Liver (tissue), 9 donors: ENCODE data around the gene CDK10. TPM values are rescaled to one million over a fixed set of nuclear protein-coding genes. Genes with fewer than 3 reads are reported as not detected.

Source experiments
- DNase-seq: peaks from one replicate; pipeline ENCODE4 v3.0.0-alpha.2; 2017; ENCODE audit warnings: low spot score
- H3K27ac ChIP-seq, 2 donors: one replicate each; pipeline ENCODE4 v1.7.0; 2013; ENCODE audit warnings: inconsistent platforms in 2 of 2, low read length in 2 of 2, control low read depth in 1 of 2, low read depth in 1 of 2, mild to moderate bottlenecking in 1 of 2
- H3K27me3 ChIP-seq, 4 donors: one replicate each; pipeline versions ENCODE4 v1.6.1 to v1.7.0; 2013; ENCODE audit warnings: low read length in 3 of 4, inconsistent platforms in 1 of 4, mild to moderate bottlenecking in 1 of 4, moderate library complexity in 1 of 4; ENCODE audit not compliant: control insufficient read depth in 4 of 4, insufficient read depth in 4 of 4
- H3K36me3 ChIP-seq, 4 donors: one replicate each; pipeline versions ENCODE4 v1.6.1 to v1.7.0; 2013; ENCODE audit warnings: low read length in 3 of 4, mild to moderate bottlenecking in 3 of 4, low read depth in 1 of 4, moderate library complexity in 1 of 4; ENCODE audit not compliant: control insufficient read depth in 4 of 4, insufficient read depth in 3 of 4
- H3K4me1 ChIP-seq, 4 donors: one replicate each; pipeline versions ENCODE4 v1.6.1 to v1.7.0; 2013; ENCODE audit warnings: low read length in 3 of 4, mild to moderate bottlenecking in 3 of 4, moderate library complexity in 1 of 4; ENCODE audit not compliant: control insufficient read depth in 4 of 4, insufficient read depth in 4 of 4
- H3K4me3 ChIP-seq, 3 donors: one replicate each; pipeline versions ENCODE4 v1.6.1 to v1.7.0; 2013; ENCODE audit warnings: low read length in 3 of 3, control low read depth in 1 of 3, low read depth in 1 of 3, mild to moderate bottlenecking in 1 of 3
- H3K9ac ChIP-seq, 2 donors: one replicate each; pipeline ENCODE4 v1.7.0; 2013; ENCODE audit warnings: low read length in 2 of 2, mild to moderate bottlenecking in 2 of 2, moderate library complexity in 2 of 2, control low read depth in 1 of 2, low read depth in 1 of 2
- H3K9me3 ChIP-seq, 4 donors: one replicate each; pipeline versions ENCODE4 v1.6.1 to v1.7.0; 2013; ENCODE audit warnings: low read length in 3 of 4; ENCODE audit not compliant: control insufficient read depth in 4 of 4
- EGR1 ChIP-seq, 2 donors: IDR thresholded peaks; 2 replicates each; pipeline ENCODE4 v1.6.1; 2016 to 2018; ENCODE audit warnings: antibody characterized with exemption in 2 of 2, low read depth in 2 of 2
- FOXA1 ChIP-seq: IDR thresholded peaks from 2 replicates; pipeline ENCODE4 v1.6.1; 2016; ENCODE audit warnings: antibody characterized with exemption
- FOXA2 ChIP-seq: IDR thresholded peaks from 2 replicates; pipeline ENCODE4 v1.6.1; 2016; ENCODE audit warnings: antibody characterized with exemption
- GABPA ChIP-seq, 2 donors: IDR thresholded peaks in 1 of 2; conservative IDR thresholded peaks in 1 of 2; 2 replicates each; pipeline ENCODE4 v1.6.1; 2016; ENCODE audit warnings: antibody characterized with exemption in 2 of 2, mild to moderate bottlenecking in 1 of 2, moderate library complexity in 1 of 2
- HNF4A ChIP-seq, 2 donors: conservative IDR thresholded peaks; 2 replicates each; pipeline ENCODE4 v1.6.1; 2016; ENCODE audit warnings: antibody characterized with exemption in 2 of 2, mild to moderate bottlenecking in 2 of 2
- HNF4G ChIP-seq: IDR thresholded peaks from 2 replicates; pipeline ENCODE4 v1.6.1; 2016; ENCODE audit warnings: antibody characterized with exemption
- JUND ChIP-seq, 2 donors: IDR thresholded peaks; 2 replicates each; pipeline ENCODE4 v1.6.1; 2016; ENCODE audit warnings: antibody characterized with exemption in 2 of 2
- RAD21 ChIP-seq, 2 donors: IDR thresholded peaks; 2 replicates each; pipeline ENCODE4 v1.6.1; 2016; ENCODE audit warnings: antibody characterized with exemption in 2 of 2, mild to moderate bottlenecking in 2 of 2
- RXRA ChIP-seq, 2 donors: IDR thresholded peaks; 2 replicates each; pipeline ENCODE4 v1.6.1; 2017 to 2018; ENCODE audit warnings: antibody characterized with exemption in 2 of 2, mild to moderate bottlenecking in 1 of 2
- SP1 ChIP-seq: IDR thresholded peaks from 2 replicates; pipeline ENCODE4 v1.6.1; 2018; ENCODE audit warnings: antibody characterized with exemption, mild to moderate bottlenecking
- TAF1 ChIP-seq: conservative IDR thresholded peaks from 2 replicates; pipeline ENCODE4 v1.6.1; 2016; ENCODE audit warnings: antibody characterized with exemption, mild to moderate bottlenecking
- YY1 ChIP-seq: IDR thresholded peaks from 2 replicates; pipeline ENCODE4 v1.6.1; 2016; ENCODE audit warnings: antibody characterized with exemption, mild to moderate bottlenecking
- ZBTB33 ChIP-seq: IDR thresholded peaks from 2 replicates; pipeline ENCODE4 v1.6.1; 2016; ENCODE audit warnings: antibody characterized with exemption
- WGBS: extraction: QIAGEN DNeasy Blood & Tissue Kit; methylation state at CpG from one replicate; pipeline ENCODE4 v1.1.7; 2013; 5-methylcytosine and 5-hydroxymethylcytosine counted together
- polyA plus RNA-seq, 2 donors: library from polyadenylated mRNA; stranded (reverse) in 1 of 2; unstranded in 1 of 2; fragments of 200-250 nt in 1 of 2; fragments of >200 nt in 1 of 2; fragmentation: Nextera tagmentation in 1 of 2; extraction: Ambion mirVana in 1 of 2; gene quantifications; one replicate each; pipeline versions ENCODE4 v1.2.1 to v1.2.3, GENCODE V29; 2013 to 2015
- total RNA-seq, 2 donors: library from RNA; depleted of rRNA; stranded (reverse); fragments of >200 nt; gene quantifications; one replicate each; pipeline ENCODE4 v1.2.3, GENCODE V29; 2014
- TF ChIP-seq, protein P1 (sequence below): IDR thresholded peaks from 2 replicates; pipeline ENCODE4 v1.6.1; 2016; ENCODE audit warnings: antibody characterized with exemption
- TF ChIP-seq, protein P2 (sequence below): IDR thresholded peaks from 2 replicates; pipeline ENCODE4 v1.6.1; 2016; ENCODE audit warnings: antibody characterized with exemption, mild to moderate bottlenecking
- TF ChIP-seq, protein P3 (sequence below): IDR thresholded peaks from 2 replicates; pipeline ENCODE4 v1.6.1; 2016; ENCODE audit warnings: antibody characterized with exemption
- donor health status: healthy.
- donor health status: healthy.
- donor health status: healthy.
- donor health status: healthy.
- donor health status: healthy.

The CDK10 gene
- total and polyA plus RNA-seq, 4 donors: 25.1 to 81.2 (median 56.0) TPM

DNA sequence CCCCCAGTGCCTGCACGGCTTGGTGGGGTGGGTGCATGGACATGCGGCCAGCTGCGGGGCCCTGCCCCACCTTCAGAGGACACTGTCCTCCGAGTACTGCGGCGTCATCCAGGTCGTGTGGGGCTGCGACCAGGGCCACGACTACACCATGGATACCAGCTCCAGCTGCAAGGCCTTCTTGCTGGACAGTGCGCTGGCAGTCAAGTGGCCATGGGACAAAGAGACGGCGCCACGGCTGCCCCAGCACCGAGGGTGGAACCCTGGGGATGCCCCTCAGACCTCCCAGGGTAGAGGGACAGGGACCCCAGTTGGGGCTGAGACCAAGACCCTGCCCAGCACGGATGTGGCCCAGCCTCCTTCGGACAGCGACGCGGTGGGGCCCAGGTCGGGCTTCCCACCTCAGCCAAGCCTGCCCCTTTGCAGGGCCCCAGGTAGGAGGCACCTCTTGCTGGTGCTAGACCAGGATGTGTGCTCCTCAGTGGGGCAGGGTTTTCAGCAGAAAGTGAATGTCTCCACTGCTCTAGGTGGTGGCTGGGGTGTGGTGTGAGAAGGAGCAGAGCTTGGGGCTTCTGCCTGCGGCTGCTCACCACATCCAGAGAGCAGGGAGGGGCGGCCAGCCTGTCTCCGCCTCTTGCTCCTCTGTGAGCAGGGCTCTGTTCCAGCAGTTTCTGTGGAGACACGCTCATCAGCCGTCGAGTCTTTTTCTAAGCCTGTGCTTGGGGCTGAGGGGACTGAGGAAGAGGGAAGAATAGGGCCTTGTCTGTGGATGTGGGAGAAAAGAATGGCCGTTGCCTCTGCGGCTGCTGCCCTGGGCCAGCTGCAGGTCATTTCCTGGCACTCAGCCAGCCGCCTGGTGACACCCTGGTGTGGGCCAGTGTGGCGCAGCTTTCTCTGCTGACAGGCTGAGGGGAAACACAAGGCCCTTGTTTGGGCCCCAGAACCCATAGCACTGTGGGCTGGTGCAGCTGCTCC is 37.1 kb downstream of the CDK10 start (continued):
- TF ChIP-seq FOXA2 (no peak), FOXA1 (no peak)
- TF ChIP-seq, protein P1, sequence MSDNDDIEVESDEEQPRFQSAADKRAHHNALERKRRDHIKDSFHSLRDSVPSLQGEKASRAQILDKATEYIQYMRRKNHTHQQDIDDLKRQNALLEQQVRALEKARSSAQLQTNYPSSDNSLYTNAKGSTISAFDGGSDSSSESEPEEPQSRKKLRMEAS: no peak

DNA sequence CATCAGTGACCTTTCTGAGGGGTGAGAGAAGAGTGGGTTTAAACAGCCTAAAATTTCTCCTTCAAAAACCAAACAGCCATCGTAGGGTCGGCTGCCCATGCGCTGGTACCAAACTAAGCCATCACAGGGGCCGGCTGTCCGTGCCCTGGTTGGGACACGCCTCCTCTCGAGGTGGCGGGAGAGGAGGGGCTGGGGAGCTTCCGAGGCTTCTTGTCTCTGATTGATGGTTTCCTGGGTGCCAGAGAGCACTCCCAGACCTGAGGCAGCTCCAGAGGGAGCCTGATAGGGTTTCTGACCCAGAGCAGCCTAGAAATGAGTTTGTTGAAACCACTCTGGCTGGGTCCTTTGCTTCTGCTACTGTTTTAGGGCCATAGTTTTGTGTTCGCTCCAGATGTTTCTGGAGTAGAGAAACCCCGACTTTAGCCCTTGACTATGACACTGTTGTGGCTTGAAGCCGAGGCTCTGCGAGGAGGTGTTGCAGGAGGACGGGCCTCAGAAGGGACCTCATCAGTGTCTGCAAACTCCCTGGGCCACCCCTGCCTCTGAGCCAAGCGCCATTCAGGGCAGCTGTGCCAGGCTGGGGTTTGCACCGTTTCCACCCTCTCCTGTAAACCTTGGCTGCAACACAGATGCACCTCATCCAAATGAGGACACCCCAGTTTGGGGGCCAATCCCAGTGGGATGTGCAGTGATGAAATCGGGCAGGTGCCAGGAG is 41.1 kb downstream of the CDK10 start:
- Histone ChIP-seq H3K4me1 (peaks cover 9 to 41% (median 34%) of the 10 kb centered on the region in 4 donors), H3K9ac (no peak overlapping the region), H3K27me3 (no peaks in the 10 kb centered on the region), H3K36me3 (peaks cover 2 to 53% (median 28%) of the 10 kb centered on the region in 4 donors), H3K27ac (no peak overlapping the region), H3K4me3 (no peak overlapping the region), H3K9me3 (no peaks in the 10 kb centered on the region)
- no peak for DNase-seq
- TF ChIP-seq FOXA2 (no peak), RAD21 (IDR thresholded peaks at IDR 0.05) (no peak), EGR1 (IDR thresholded peaks at IDR 0.05; ENCODE audit: low read depth in 2 of 2) (no peak), FOXA1 (no peak), JUND (IDR thresholded peaks at IDR 0.05) (no peak), RXRA (IDR thresholded peaks at IDR 0.05) (no peak), HNF4G (no peak), SP1 (no peak), GABPA (IDR thresholded peaks at IDR 0.05 in 1 of 2, conservative IDR thresholded peaks at IDR 0.05 in 1 of 2) (no peak), HNF4A (conservative IDR thresholded peaks at IDR 0.05) (no peak), YY1 (no peak), ZBTB33 (no peak), TAF1 (no peak)
- TF ChIP-seq, protein P2, sequence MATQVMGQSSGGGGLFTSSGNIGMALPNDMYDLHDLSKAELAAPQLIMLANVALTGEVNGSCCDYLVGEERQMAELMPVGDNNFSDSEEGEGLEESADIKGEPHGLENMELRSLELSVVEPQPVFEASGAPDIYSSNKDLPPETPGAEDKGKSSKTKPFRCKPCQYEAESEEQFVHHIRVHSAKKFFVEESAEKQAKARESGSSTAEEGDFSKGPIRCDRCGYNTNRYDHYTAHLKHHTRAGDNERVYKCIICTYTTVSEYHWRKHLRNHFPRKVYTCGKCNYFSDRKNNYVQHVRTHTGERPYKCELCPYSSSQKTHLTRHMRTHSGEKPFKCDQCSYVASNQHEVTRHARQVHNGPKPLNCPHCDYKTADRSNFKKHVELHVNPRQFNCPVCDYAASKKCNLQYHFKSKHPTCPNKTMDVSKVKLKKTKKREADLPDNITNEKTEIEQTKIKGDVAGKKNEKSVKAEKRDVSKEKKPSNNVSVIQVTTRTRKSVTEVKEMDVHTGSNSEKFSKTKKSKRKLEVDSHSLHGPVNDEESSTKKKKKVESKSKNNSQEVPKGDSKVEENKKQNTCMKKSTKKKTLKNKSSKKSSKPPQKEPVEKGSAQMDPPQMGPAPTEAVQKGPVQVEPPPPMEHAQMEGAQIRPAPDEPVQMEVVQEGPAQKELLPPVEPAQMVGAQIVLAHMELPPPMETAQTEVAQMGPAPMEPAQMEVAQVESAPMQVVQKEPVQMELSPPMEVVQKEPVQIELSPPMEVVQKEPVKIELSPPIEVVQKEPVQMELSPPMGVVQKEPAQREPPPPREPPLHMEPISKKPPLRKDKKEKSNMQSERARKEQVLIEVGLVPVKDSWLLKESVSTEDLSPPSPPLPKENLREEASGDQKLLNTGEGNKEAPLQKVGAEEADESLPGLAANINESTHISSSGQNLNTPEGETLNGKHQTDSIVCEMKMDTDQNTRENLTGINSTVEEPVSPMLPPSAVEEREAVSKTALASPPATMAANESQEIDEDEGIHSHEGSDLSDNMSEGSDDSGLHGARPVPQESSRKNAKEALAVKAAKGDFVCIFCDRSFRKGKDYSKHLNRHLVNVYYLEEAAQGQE: no peak
- TF ChIP-seq, protein P3, sequence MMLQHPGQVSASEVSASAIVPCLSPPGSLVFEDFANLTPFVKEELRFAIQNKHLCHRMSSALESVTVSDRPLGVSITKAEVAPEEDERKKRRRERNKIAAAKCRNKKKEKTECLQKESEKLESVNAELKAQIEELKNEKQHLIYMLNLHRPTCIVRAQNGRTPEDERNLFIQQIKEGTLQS: no peak
- WGBS: 88% methylated on average over 17 of the region's 17 CpGs
